ENCODE data around the gene C16orf95.

C16orf95 gene

GRCh38 chr16:87319997-87320491 lies 2.9 kb upstream of the C16orf95 start:
- DNase-seq (ENCODE audit: low read depth in 2 of 3, low spot score in 2 of 3) = no peak

DNA sequence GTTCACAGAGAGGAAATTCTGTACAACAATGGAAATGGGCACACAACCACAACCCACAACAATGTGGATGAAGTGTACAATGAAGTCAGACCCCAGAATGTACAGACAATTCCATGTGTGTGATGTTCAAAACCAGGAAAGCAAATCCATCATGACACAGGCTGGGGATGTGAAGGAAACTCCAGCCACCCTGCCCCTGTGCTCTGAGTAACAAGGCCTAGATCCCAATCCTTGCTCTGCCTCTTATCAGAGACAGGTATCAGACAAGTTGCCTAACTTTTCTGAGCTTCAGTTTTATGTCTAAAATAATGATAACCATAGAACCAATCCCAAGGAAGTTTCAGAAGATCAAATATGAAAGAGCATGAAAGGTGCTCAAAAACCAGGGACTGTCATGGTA lies 1.8 kb upstream of the C16orf95 start:
- DNase-seq (ENCODE audit: low read depth in 2 of 3, low spot score in 2 of 3) = no peak

DNA sequence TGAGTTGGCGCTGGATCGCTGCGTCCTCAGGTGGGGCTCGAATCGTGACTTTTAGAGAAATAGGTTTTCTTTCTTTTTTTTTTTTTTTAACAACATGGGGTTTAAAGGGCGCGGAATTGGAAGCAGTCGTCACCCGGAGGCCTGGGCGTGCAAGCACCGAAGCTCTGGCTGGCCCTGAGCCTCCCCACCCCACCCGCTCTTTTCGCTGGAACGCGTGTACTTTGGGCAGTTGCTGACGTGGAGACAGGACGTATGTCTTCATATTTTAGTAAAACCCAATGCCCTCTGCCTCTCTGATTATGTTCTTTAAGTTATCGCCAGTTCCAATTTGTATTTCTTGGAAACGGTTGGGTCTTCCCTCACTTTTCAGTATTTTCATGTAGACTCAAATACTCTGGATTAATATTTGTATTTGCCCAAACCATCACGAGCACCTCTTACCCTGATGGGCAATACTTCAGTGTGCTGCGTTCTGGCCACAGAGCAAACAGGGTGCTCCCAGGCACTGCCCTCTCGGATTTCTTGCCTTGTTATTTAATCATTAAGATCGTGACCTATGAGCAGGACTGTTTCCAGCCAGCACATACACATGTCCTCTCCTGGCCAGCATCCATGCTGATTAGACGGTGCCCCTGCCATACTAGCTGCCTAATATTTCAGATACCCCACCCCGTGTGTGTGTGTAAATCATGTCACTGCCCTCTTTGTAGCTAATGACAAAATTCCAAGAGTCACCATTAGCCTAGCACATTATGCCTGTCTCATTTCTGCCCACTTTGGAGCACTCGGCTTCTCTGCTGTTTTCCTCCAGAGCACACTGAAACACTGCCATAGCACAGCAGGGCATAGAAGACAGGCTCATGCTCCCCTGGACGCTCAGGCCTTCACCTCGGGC lies 805 bp upstream of the C16orf95 start:
- DNase-seq (ENCODE audit: low read depth in 2 of 3, low spot score in 2 of 3) = no peak

DNA sequence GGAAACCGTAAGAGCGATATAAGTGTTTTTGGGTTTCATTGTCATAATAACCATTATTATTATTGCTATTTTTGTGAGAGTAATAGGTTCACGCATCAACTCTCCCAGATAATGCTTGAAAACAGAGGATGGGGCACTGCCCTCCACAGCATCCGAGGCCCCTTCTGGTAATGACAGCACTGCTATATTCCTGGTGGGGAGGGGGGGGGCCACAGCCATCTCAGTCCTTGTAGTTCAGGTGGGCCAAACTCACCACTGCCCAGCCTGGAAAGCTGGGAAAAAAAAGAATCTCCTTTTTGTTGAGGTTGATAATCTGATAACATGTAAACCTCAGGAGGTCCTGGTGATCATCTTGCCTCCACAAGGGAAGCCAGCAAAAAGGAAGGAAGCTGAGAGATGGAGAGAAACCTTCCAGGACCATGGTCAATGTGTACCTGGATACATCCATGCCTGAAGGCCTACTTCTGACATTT lies 706 bp downstream of the C16orf95 start:
- no peak for DNase-seq (ENCODE audit: low read depth in 2 of 3, low spot score in 2 of 3)

DNA sequence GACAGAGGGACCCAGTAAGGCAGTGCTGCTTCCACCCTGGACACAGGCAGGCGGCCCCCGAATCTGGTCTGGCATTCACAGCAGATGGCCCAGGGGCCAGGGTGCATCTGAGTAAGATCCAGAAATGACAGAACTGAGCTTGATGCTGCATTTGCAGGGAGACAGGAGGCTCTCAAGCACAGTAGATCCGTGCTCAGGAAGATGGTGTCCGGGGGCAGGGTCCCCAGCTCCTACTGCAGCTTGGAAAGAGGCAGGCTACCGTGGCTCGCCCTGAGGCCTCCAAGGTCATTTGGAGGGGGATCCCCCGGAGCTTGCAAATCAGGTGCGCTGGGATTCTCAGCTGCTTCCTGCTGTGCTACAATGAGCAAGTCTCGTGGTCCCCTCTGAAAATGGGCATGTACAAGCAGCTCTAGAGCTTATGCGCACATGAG lies 2.2 kb downstream of the C16orf95 start:
- no peak for DNase-seq (ENCODE audit: low read depth in 2 of 3, low spot score in 2 of 3)

- no peak for DNase-seq (ENCODE audit: low read depth in 2 of 3, low spot score in 2 of 3)
Measured at GRCh38 chr16:87312008-87312407, 5.2 kb downstream of the C16orf95 start.

GRCh38 chr16:87311387-87311786 lies 5.8 kb downstream of the C16orf95 start:
- no peak for DNase-seq (ENCODE audit: low read depth in 2 of 3, low spot score in 2 of 3)

- DNase-seq (ENCODE audit: low read depth in 2 of 3, low spot score in 2 of 3) = no peak
Measured at GRCh38 chr16:87310610-87311009, 6.6 kb downstream of the C16orf95 start.

DNA sequence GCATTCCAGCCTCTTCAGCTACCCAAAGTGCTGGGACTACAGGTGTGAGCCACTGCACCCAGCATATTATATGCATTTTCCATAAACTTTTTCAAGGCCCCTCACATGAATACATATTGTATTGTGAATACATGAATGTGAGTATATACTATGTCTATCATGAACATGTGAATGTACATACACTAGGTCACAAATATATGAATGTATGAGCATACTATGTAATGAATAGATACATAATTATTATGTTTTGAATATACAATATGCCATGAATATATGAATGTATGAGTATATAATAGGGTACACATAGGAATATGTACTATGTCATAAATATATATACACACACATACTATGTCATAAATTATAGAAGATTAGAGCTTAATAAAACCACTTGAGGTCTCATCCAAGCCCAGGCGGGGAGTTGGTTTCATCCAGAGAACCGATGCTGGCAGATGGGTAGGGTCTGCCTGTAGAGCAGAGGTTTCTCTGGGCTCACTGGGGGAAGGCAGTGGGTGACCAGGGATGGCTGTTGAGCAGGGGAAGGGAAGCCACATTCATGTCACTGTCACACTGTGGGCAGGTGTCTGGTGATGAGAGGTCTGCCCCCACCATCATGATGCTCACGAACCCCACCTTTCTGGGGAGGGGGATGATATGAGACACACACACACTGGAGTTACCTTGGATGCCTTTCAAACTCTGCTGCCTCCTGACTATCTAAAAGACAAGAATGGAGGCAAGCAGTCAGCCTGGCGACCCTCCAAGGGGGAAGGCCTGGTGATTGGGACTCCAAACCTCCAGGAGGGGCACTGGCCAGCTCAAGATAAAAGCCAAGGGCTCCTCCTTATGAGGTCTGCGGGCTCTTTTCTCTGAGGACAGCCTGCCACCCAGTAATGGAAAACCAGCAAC lies 7.3 kb downstream of the C16orf95 start:
- no peak for DNase-seq (ENCODE audit: low read depth in 2 of 3, low spot score in 2 of 3)

DNA sequence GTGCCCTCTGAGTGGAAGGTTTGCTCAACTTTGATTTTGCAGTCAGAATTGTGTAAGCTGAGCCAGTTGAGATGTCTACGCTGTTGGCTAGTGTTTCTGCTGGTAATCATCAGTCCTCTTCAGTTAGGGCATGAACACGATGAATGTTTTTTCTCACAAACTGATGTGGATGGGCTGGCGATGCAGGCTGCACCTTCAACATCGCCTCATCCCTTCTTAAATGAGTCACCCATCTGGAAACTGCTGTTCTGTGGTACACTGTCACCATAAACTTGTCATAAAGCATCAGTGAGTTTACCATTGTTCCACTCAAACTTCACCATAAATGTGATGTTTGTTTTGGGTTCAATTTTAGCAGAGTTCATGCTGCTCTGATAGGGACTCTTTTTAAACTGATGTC lies 8.4 kb downstream of the C16orf95 start:
- DNase-seq (ENCODE audit: low read depth in 2 of 3, low spot score in 2 of 3) = no peak

GRCh38 chr16:87306516-87306915 lies 10.7 kb downstream of the C16orf95 start:
- no peak for DNase-seq (ENCODE audit: low read depth in 2 of 3, low spot score in 2 of 3)

DNA sequence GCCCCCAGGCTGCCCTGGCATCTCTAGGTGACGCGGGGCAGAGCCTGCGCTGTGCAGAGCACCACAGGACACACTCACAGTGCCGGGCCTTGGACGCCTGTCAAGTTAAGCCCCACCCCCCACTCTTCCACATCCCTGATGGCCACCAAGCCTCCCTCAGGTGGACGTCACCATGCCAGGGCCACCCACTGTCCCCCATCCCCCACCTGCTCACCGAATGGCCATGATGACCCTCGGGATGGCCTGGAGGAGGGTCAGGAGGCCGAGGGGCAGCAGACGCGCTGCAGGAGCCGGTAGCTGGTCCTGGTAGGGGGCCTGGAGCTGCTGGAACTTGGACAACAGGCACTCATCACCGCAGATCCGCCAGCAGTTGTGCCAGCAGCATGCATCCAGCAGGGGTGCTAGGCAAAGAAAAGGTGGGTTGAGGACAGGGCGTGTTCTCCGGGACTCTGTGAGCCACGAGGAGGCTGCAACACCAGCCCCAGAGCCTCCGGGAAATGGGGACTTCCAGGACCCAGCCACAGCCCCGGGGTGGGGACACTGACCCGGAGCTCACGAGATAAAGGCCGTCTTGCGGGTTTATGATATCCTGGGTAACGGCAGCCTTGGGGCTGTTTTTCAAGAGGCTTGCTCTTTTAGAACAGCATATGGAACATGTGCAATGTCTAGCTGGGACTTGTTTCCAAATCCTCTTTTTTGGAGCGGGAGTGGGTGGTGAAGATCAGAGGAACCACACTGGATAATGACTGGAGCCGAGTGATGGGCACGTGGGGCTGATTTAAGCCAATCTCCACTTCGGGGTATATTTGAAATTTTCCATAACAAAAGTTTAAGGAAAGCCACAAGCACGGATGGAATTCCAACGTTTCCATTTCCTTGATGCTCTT lies 11.4 kb downstream of the C16orf95 start:
- no peak for DNase-seq (ENCODE audit: low read depth in 2 of 3, low spot score in 2 of 3)

DNA sequence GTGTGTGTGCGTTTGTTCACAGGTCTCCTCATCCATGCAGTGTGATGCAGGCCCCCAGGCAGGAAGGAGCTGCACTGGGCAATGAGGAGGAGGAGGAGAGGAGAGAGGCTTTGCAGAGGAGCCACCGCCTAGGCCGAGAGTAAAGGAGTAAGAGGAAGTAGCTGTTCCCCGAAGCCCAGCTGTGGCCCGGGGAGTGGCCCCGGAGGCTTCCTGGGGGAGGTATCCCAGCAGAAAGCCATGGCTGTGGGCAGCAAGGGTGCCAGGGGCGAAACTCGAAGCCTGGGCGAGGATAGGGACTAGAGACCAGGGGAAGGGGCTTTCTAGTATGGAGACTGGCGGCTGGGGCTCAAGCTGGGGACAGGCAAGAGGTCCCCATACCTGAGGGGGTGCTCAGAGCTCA lies 12.2 kb downstream of the C16orf95 start:
- no peak for DNase-seq (ENCODE audit: low read depth in 2 of 3, low spot score in 2 of 3)

DNA sequence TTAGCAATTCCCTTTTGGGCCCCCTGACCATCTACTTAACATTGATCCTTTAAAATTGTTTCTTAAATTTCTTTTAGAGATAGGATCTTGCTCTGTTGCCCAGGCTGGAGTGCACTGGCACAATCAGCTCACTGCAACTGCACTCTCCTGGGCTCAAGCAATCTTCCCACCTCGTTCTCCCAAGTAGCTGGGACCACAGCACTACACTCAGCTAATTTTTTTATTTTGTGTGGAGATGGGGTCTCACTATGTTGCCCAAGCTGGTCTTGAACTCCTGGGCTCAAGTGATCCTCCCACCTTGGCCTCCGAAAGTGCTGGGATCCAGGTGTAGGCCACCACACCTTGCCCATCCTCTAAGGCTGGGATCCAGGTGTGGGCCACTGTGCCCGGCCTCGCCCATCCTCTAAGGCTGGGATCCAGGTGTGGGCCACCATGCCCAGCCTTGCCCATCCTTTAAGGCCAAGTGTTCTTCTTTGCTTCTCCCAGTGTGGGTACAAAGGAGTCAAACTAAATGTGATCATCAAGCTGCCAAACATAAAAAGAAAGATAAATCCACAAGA lies 13.2 kb downstream of the C16orf95 start:
- DNase-seq (ENCODE audit: low read depth in 2 of 3, low spot score in 2 of 3) = no peak

DNA sequence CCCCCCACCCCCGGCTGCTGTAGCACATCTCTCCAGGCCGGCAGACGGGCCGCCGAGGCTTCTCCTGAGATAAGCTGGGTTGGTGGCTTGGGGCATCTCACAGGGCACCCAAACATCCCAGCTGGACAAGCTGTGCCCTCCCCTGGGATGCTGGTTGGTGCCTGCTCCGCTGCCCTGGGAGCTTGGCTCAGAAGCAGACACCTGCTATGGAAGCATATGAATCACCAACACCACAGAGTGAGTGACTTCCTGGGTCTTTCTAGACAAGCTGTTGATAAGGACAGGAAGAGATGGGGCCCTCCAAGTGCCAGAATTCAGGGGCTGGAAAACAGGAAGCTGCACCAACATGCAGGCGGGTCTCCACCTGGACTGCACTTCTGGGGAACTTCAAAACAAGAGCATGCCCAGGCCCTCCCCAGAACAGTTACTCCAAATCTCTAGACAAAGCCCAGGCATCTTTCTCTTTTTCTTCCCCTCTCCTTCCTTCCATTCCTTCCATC lies 13.7 kb downstream of the C16orf95 start:
- DNase-seq (ENCODE audit: low read depth in 2 of 3, low spot score in 2 of 3) = no peak

- DNase-seq (ENCODE audit: low read depth in 2 of 3, low spot score in 2 of 3) = no peak
Measured at GRCh38 chr16:87298857-87299465, 18.2 kb downstream of the C16orf95 start.

- DNase-seq (ENCODE audit: low read depth in 2 of 3, low spot score in 2 of 3) = no peak
Measured at GRCh38 chr16:87297918-87298631, 19.1 kb downstream of the C16orf95 start.

DNA sequence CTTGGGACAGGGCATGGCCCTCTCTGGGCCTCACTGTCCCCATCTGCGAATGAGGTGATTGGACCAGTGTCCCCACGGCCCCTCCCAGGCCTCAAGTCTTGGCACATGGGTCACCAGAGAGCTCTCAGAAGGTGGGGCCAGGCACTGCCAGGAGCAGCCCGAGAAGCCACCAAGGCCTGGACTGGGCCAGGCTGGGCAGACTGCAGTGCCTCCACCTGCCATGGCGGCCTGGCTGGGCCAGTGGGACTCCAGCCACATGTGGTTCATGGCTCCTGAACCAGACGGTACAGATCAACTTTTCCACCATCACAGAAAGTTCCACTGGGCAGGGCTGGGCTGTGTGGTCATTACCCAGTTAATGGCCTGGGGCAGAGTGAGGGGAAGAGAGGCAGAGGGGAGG lies 19.8 kb downstream of the C16orf95 start:
- DNase-seq (ENCODE audit: low read depth in 2 of 3, low spot score in 2 of 3) = no peak

All from activated CD8-positive, alpha-beta memory T cell treated with anti-CD3 and anti-CD28 coated beads for 48 hours (primary cell).